GM12878 (cell line): ENCODE data around the gene MAPT. TPM values are rescaled to one million over a fixed set of nuclear protein-coding genes. Genes with fewer than 3 reads are reported as not detected.

Experiments used
- ATAC-seq: fragments of 200-7000 bp; cut with Tn5 transposase; 3 replicates; pipeline ENCODE4 v1.9.1; 2020; ENCODE audit warnings: mild to moderate bottlenecking, moderate library complexity
- BruUV-seq: library from RNA; stranded (reverse); fragments of 400-500 nt; replicated peaks from 2 replicates; lab custom pipeline; 2021; lab: Mats Ljungman, UMichigan
- CTCF ChIA-PET: fragments of 300-600 bp; sonication (Branson Sonifier 250); formaldehyde crosslinking; extraction: SDS; loops from one replicate; lab custom pipeline; 2021; ENCODE audit warnings: inconsistent platforms; lab: Yijun Ruan, JAX
- POLR2A ChIA-PET: fragments of 350-600 bp; formaldehyde crosslinking; extraction: SDS; loops from one replicate; lab custom pipeline; 2021; ENCODE audit warnings: inconsistent platforms; lab: Charles Lee
- RAD21 ChIA-PET: fragments of 300-600 bp; sonication (Branson Sonifier 250); formaldehyde crosslinking; loops from one replicate; lab custom pipeline; 2023; ENCODE audit warnings: antibody characterized with exemption; ENCODE audit not compliant: unreplicated experiment; lab: Charles Lee
- SMC1A ChIA-PET: fragments of 300-600 bp; sonication (Branson Sonifier 250); formaldehyde crosslinking; loops from one replicate; lab custom pipeline; 2023; ENCODE audit not compliant: unreplicated experiment, uncharacterized antibody; lab: Charles Lee
- DNase-seq: peaks from one replicate; pipeline ENCODE4 v3.0.0-alpha.2; 2011; ENCODE audit warnings: low read depth, low spot score
- FAIRE-seq: peaks from 3 replicates; lab custom pipeline; 2011; peaks lifted over from hg19 to GRCh38; lab: Jason Lieb, UNC
- H2AFZ ChIP-seq: 2 replicates; pipeline ENCODE4 v1.6.0; 2011; ENCODE audit warnings: low read depth, low read length, control low read depth; ENCODE audit not compliant: control insufficient read depth
- H3K27ac ChIP-seq: 2 replicates; pipeline ENCODE4 v1.5.1; 2011; ENCODE audit warnings: control low read depth; ENCODE audit not compliant: control insufficient read depth, insufficient read depth
- H3K27me3 ChIP-seq, 2 experiments: replicated peaks in 1 of 2; 2 replicates each; pipeline versions ENCODE4 v1.6.0 to v1.6.1; 2011; ENCODE audit warnings: low read length in 1 of 2; ENCODE audit not compliant: control insufficient read depth in 2 of 2, insufficient read depth in 2 of 2
- H3K36me3 ChIP-seq, 2 experiments: 2 replicates each; pipeline ENCODE4 v1.5.1; 2011; ENCODE audit warnings: low read length in 1 of 2; ENCODE audit not compliant: control insufficient read depth in 2 of 2, insufficient read depth in 2 of 2
- H3K4me1 ChIP-seq: 2 replicates; pipeline ENCODE4 v1.6.1; 2011; ENCODE audit warnings: mild to moderate bottlenecking, low read length, moderate library complexity, mixed read lengths; ENCODE audit not compliant: control insufficient read depth, insufficient read depth
- H3K4me2 ChIP-seq: 2 replicates; pipeline ENCODE4 v1.6.0; 2011; ENCODE audit warnings: control low read depth; ENCODE audit not compliant: control insufficient read depth, insufficient read depth
- H3K4me3 ChIP-seq: fragments of 200-600 bp; sonication (generic); 2 replicates; pipeline ENCODE4 v1.5.1; 2016
- H3K79me2 ChIP-seq: 2 replicates; pipeline ENCODE4 v1.6.0; 2011; ENCODE audit warnings: low read length; ENCODE audit not compliant: control insufficient read depth, insufficient read depth
- H3K9ac ChIP-seq: 2 replicates; pipeline ENCODE4 v1.8.0; 2011; ENCODE audit warnings: low read length, control low read depth, mixed read lengths; ENCODE audit not compliant: control insufficient read depth, insufficient read depth
- H3K9me3 ChIP-seq: replicated peaks from 3 replicates; pipeline ENCODE4 v1.5.1; 2011; ENCODE audit warnings: mild to moderate bottlenecking, low read length; ENCODE audit not compliant: control insufficient read depth, insufficient read depth
- H4K20me1 ChIP-seq: 2 replicates; pipeline ENCODE4 v1.6.0; 2011; ENCODE audit not compliant: control insufficient read depth, insufficient read depth
- POLR2A ChIP-seq: IDR thresholded peaks from 2 replicates; pipeline ENCODE4 v1.6.1; 2011; ENCODE audit warnings: low read depth, mild to moderate bottlenecking, low read length
- ZBTB4 ChIP-seq: fragments of 450-650 bp; formaldehyde crosslinking; IDR thresholded peaks from 2 replicates; pipeline ENCODE4 v1.4.0; 2022; ENCODE audit warnings: mild to moderate bottlenecking, moderate library complexity
- WGBS: methylation state at CpG from one replicate; pipeline ENCODE4 v1.1.6; 2016; ENCODE audit warnings: low lambda C conversion rate; ENCODE audit not compliant: insufficient replicate concordance, insufficient coverage; ENCODE audit errors: missing lambda C conversion rate; 5-methylcytosine and 5-hydroxymethylcytosine counted together
- in situ Hi-C: fragments of 300-500 bp; cut with MboI; formaldehyde crosslinking; loops from 9 replicates; pipeline ENCODE4 v1.14.3; 2018; ENCODE audit warnings: mixed read lengths
- intact Hi-C: fragments of 100-400 bp; cut with micrococcal nuclease; formaldehyde crosslinking; loops from one replicate; pipeline ENCODE4 v1.14.2; 2022; ENCODE audit not compliant: unreplicated experiment
- polyA plus RNA-seq, 11 experiments: library from polyadenylated mRNA; depleted of rRNA in 4 of 11; unstranded in 6 of 11; stranded (reverse) in 5 of 11; fragments of >200 nt; fragmentation: Nextera tagmentation in 4 of 11; fragmentation: Illumina TruSeq in 1 of 11; extraction: Ambion mirVana in 4 of 11; extraction: Trizol in 1 of 11; gene quantifications; 1 replicate in 1 of 11; 2 replicates in 10 of 11; pipeline versions ENCODE4 v1.2.1 to v1.2.3, GENCODE V29; 2011 to 2016; ENCODE audit warnings: inconsistent platforms in 2 of 11, missing spikeins in 2 of 11, low read depth in 1 of 11
- total RNA-seq, 4 experiments: library from RNA; depleted of rRNA in 3 of 4; stranded (reverse); fragments of >200 nt in 3 of 4; fragmentation: Illumina TruSeq in 1 of 4; extraction: Trizol in 1 of 4; gene quantifications; 2 replicates each; pipeline versions ENCODE4 v1.2.1 to v1.2.3, GENCODE V29; 2013 to 2021

The MAPT gene
- total and polyA plus RNA-seq, 10 of the 15 experiments (the other 5 are each of a cell fraction or from before 2014, with no cell fraction given): under 0.01 to 0.05 (median 0.03) TPM; not detected in 7

- in situ Hi-C loops (no loop called here), intact Hi-C loops (no loop called here)
- no peaks in the 10 kb centered on the region for H3K79me2 ChIP-seq
- SMC1A ChIA-PET: interaction anchor here (0.7 to 1.5 kb wide), 3 partner anchors 11 to 177 kb away, joined by 3 read pairs; no protein-coding TSS in a partner anchor
- no peak overlapping the region for H3K4me2 ChIP-seq
- H3K9me3 ChIP-seq: no peaks in the 10 kb centered on the region
- H3K27ac ChIP-seq: no peak overlapping the region
- H3K9ac ChIP-seq: no peak overlapping the region
- TF ChIP-seq ZBTB4 (CRISPR knock-in tag) (no peak), POLR2A (peak; percentile 34; the same call in 1 of the 2 replicates)
- H3K4me3 ChIP-seq: no peak overlapping the region
- peaks cover 12 to 18% of the 10 kb centered on the region in 2 experiments; a peak in 3 of 4 replicates for H3K36me3 ChIP-seq
- no peaks in the 10 kb centered on the region for H3K27me3 ChIP-seq
- CTCF ChIA-PET: interaction anchor here (2.6 kb wide), 2 partner anchors 17 to 186 kb away, joined by 11 to 13 read pairs; no protein-coding TSS in a partner anchor
- DNase-seq: no peak
- POLR2A ChIA-PET: interaction anchor here (1.1 kb wide), 1 partner anchor 118 kb away, joined by 3 read pairs; no protein-coding TSS in a partner anchor
- FAIRE-seq: no peak
- peaks cover 11% of the 10 kb centered on the region for H3K4me1 ChIP-seq
- WGBS: 74% methylated on average over 12 of the region's 12 CpGs
- RAD21 ChIA-PET: interaction anchor here (1.0 to 1.9 kb wide), 2 partner anchors 184 to 187 kb away, joined by 3 to 4 read pairs; no protein-coding TSS in a partner anchor
- H4K20me1 ChIP-seq: no peaks in the 10 kb centered on the region
- no peak overlapping the region for H2AFZ ChIP-seq
- no TSS peak for BruUV-seq
- ATAC-seq: no peak
These were observed 133.0 kb downstream of the MAPT start for GRCh38 chr17:46027048-46027975.
